HG02870 (cell line): ENCODE data around the gene GRHL1.
"Not testable (repeated sequence)": the region's sequence is repeated elsewhere in the genome, so short reads cannot be mapped to it uniquely, and the experiment has no call there.

Experiments
- ATAC-seq: cut with Tn5 transposase; IDR thresholded peaks from one replicate; pipeline ENCODE4 v1.9.1; 2021; ENCODE audit warnings: mild to moderate bottlenecking, moderate library complexity; ENCODE audit not compliant: unreplicated experiment

The GRHL1 gene

DNA sequence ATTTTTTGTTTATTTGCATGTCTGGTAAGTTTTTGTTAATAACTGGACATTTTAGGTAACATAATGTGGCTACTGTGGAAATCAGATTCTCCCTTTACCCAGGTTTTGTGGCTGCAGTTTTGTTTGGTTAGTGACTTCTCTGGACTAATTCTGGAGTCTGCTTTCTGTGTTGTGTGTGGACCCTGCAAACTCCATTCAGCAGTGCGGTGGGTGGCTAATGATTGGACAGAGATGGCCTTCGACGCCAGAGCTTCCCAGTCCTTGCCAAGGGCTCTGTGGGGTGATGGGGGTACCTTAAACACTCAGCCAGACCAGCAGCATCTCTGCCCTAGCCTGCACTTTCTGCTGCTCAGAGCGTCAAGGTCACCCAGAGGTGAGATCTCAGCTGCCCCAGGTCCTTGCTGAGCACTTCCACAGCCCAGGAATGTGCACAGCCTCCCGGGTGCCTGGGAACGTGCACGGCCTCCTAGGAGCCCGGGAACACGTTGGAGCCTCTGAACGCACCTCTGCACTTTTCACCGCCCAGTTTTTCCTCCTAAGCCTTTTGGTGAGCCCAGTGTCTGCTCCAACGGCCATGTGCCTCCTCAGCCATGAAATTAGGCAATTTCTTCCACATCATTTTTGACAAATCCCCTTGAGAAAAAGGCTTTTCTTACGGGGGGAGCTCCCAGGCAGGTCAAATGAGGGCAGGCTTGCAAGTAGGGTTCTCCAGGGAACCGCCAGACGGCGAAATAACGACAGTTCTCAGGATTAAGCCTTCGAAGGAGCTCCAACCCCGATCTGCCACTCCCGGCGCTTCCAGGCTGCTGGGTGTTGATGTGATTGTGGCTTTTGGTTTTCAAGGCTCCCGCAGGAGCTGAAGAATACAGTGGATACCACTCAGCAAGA lies 56.7 kb downstream of the GRHL1 start:
- no peak for ATAC-seq

GRCh38 chr2:10008809-10009176 lies 57.3 kb downstream of the GRHL1 start:
- ATAC-seq = no peak

DNA sequence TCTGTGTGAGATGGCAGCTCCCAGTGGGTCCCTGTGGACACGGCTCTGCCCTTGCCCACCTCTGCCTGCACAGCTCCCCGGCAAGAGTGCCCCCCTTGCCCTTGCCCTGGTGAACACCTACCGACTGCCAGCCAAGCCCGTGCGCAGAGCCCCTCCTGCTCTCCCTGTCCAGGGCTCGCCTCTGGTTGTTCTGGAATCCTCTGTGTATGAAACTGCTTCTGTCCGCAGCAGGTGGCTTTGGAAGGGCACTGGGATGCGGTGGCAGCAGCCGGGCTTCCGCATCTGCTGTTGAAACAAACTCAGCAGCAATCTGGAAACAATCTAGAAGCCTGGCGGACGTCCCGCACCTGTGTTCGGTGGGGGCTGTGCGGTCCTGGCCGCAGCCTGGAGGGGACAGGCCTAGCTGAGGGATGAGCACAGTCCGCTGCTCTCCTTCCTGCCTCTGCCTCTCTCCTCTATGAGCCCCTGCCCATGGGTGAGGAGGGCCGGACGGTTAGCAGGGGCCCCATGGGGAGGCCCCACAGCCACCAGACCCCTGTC lies 57.8 kb downstream of the GRHL1 start:
- ATAC-seq = no peak

GRCh38 chr2:10009811-10010781 lies 58.6 kb downstream of the GRHL1 start:
- no peak for ATAC-seq

DNA sequence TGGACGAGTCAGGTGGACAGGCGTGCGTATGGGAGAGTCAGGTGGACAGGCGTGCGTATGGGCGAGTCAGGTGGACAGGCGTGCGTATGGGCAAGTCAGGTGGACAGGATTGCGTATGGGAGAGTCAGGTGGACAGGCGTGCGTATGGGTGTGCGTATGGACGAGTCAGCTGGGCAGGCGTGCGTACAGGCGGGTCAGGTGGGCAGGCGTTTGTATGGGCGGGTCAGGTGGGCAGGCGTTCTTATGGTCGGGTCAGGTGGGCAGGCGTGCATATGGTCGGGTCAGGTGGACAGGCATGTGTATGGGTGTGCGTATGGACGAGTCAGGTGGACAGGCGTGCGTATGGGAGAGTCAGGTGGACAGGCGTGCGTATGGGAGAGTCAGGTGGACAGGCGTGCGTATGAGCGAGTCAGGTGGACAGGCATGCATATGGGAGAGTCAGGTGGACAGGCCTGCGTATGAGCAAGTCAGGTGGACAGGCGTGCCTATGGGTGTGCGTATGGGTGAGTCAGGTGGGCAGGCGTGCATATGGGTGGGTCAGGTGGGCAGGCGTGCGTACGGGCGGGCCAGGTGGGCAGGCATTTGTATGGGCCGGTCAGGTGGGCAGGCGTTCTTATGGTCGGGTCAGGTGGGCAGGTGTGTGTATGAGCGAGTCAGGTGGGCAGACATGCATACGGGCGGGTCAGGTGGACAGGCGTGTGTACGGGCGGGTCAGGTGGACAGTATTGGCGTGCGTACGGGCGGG lies 59.5 kb downstream of the GRHL1 start:
- ATAC-seq = not testable (repeated sequence)

GRCh38 chr2:10011606-10012325 lies 60.3 kb downstream of the GRHL1 start:
- not testable (repeated sequence) for ATAC-seq

GRCh38 chr2:10012366-10012962 lies 61.0 kb downstream of the GRHL1 start:
- not testable (repeated sequence) for ATAC-seq

DNA sequence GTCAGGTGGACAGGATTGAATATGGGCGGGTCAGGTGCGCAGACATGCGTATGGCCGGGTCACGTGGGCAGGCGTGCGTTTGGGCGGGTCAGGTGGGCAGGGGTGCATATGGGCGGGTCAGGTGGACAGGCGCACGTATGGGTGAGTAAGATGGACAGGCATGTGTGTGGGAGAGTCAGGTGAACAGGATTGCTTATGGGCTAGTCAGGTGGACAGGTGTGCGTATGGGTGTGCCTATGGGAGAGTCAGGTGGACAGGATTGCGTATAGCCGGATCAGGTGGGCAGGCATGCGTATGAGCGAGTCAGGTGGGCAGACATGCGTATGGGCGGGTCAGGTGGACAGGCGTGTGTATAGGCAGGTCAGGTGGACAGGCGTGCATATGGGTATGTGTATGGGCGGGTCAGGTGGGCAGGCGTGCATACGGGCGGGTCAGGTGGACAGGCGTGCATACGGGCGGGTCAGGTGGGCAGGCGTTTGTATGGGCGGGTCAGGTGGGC lies 61.5 kb downstream of the GRHL1 start:
- no peak for ATAC-seq

- ATAC-seq = not testable (repeated sequence)
These were observed 62.3 kb downstream of the GRHL1 start for GRCh38 chr2:10013651-10014417.

DNA sequence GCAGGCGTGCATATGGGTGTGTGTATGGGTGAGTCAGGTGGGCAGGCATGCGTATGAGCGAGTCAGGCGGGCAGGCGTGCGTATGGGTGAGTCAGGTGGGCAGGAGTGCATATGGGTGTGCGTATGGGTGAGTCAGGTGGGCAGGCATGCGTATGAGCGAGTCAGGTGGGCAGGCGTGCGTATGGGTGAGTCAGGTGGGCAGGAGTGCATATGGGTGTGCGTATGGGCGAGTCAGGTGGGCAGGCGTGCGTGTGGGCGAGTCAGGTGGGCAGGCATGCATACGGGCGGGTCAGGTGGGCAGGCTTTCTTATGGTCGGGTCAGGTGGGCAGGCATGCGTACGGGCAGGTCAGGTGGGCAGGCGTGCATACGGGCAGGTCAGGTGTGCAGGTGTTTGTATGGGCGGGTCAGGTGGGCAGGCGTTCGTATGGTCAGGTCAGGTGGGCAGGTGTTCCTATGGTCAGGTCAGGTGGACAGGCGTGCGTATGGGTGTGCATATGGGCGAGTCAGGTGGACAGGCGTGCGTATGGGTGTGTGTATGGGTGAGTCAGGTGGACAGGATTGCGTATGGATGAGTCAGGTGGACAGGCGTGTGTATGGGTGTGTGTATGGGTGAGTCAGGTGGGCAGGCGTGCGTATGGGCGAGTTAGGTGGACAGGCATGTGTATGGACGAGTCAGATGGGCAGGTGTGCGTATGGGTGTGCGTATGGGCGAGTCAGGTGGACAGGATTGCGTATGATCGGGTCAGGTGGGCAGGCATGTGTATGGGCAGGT lies 63.1 kb downstream of the GRHL1 start:
- no peak for ATAC-seq

GRCh38 chr2:10015376-10015989 lies 64.0 kb downstream of the GRHL1 start:
- not testable (repeated sequence) for ATAC-seq

DNA sequence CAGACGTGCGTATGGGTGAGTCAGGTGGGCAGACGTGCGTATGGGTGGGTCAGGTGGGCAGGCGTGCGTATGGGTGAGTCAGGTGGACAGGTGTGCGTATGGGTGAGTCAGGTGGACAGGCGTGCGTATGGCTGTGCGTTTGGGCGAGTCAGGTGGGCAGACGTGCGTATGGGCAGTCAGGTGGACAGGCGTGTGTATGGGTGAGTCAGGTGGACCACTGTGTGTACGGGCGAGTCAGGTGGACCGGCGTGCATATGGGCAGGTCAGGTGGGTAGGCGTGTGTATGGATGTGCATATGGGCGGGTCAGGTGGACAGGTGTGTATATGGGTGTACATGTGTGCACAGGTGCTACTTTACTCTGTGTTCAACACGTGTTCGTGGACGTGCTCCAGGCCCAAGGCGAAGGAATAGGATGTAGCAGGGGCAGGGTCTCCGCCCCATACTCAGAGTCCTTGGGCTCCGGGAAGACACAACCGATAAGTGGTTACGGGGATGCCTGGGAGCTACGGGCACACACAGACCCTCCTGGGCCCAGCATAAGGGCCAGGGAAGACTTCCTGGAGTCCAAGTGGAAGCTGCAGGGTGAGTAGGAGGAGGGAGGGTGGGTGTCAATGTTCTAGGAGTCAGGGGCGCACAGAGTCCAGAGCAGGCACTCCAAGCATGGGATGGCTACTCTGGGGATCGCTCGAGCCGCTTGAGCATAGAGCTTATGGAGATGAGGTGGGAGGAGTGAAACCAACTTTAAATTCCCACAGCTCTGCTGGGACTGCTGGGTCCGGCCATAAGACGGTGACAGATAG lies 64.7 kb downstream of the GRHL1 start:
- no peak for ATAC-seq

DNA sequence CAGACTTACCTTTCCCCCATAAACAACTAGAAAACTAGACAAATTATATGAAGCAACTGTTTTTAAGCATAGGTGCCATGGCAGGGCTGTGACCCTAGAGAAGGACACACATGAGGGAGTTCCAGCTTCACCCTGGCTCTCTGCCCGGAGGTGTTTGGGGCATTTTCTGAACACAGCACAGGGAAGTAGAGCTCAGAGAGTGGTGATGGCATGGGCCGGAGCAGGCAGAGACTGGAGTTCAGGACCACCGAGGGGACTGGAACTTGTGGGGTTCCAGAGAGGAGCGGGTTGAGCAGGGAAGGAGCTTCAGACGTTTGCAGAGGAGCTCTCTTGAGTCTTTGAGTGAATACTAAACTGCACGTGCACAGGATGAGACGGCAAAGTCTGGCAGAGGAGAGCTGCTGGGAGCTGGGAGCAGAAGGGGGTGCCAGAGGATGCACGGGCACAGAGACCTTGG lies 65.3 kb downstream of the GRHL1 start:
- ATAC-seq = no peak

GRCh38 chr2:10017313-10017941 lies 65.9 kb downstream of the GRHL1 start:
- no peak for ATAC-seq

- ATAC-seq = no peak
These were observed 67.7 kb downstream of the GRHL1 start for GRCh38 chr2:10019174-10019573.
